ENCODE data around the gene TEP1. TPM values are rescaled to one million over a fixed set of nuclear protein-coding genes. Genes with fewer than 3 reads are reported as not detected.

TEP1 gene
- total RNA-seq, 4 donors from 2014 or later: 17.2 to 28.8 (median 22.9) TPM

DNA sequence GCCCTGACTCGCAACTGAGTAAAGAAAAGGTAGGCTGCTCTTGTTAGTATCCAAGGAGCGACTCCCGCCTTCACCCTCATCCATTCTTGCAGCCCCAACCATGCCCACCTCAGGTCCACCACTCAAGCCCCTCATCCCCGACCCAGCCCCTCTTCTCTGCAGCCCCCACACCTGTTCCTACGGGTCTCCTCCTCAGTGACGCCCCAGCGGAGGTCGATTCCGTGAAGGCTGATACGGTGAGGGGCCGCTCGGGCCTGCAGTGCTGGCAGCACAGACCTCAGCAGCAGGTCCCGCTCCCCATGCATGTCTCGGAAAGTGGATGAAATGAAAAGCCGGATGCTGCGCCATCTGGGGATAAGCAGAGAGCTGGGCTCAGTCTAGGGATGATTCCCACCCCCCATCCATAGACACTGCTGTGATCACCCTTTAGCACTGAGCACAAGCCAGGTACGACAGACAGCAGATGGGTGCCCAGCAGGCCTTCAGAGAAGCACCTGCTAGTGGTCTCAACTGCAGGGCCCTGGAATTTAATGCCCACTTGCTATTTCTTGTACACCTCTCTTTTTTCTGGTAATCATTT is 26.9 kb downstream of the TEP1 start:
- TF ChIP-seq POLR2A (IDR thresholded peaks at IDR 0.05; ENCODE audit: low read depth): no peak
- TF ChIP-seq, protein P1, sequence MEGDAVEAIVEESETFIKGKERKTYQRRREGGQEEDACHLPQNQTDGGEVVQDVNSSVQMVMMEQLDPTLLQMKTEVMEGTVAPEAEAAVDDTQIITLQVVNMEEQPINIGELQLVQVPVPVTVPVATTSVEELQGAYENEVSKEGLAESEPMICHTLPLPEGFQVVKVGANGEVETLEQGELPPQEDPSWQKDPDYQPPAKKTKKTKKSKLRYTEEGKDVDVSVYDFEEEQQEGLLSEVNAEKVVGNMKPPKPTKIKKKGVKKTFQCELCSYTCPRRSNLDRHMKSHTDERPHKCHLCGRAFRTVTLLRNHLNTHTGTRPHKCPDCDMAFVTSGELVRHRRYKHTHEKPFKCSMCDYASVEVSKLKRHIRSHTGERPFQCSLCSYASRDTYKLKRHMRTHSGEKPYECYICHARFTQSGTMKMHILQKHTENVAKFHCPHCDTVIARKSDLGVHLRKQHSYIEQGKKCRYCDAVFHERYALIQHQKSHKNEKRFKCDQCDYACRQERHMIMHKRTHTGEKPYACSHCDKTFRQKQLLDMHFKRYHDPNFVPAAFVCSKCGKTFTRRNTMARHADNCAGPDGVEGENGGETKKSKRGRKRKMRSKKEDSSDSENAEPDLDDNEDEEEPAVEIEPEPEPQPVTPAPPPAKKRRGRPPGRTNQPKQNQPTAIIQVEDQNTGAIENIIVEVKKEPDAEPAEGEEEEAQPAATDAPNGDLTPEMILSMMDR (IDR thresholded peaks at IDR 0.05): no peak
- no peaks in the 10 kb centered on the region for H3K4me1 ChIP-seq
- WGBS: 94% methylated on average over 17 of the region's 17 CpGs
- H3K36me3 ChIP-seq: peaks cover 96 to 100% (median 100%) of the 10 kb centered on the region in 4 donors
- no peak overlapping the region for H3K27ac ChIP-seq (replicated peaks in 1 of 4)
- H3K4me3 ChIP-seq: no peak overlapping the region
- no peak for DNase-seq (ENCODE audit: extremely low spot score)
- intact Hi-C loops (cut with DNase I): no loop called here
- H3K9me3 ChIP-seq: no peaks in the 10 kb centered on the region
- no peaks in the 10 kb centered on the region for H3K27me3 ChIP-seq

DNA sequence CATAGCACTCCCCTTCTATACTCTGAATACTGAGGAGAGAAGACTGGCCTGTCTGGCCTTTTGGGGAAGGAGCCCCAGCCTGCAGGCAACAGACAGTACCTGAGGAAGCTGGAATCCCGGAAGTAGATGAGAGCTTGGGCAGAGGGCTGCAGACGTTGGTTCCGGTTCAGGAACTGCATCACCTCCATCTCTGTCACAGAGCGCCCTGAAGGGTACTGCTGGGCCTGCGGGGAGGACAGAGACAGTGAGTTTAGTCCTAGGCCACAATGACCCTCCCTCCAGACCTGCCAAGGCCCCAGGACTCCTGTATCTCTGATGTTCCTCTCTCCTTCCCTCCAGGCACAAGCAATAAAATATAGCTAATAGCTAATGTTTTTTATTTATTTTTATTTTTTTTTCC is 28.4 kb downstream of the TEP1 start:
- 98% methylated on average over 5 of the region's 5 CpGs for WGBS
- H3K36me3 ChIP-seq: peaks cover 96 to 100% (median 100%) of the 10 kb centered on the region in 4 donors
- H3K4me3 ChIP-seq: no peak overlapping the region
- H3K27ac ChIP-seq (replicated peaks in 1 of 4): no peak overlapping the region
- no peak for DNase-seq (ENCODE audit: extremely low spot score)
- H3K27me3 ChIP-seq: no peaks in the 10 kb centered on the region
- H3K9me3 ChIP-seq: no peaks in the 10 kb centered on the region
- intact Hi-C loops (cut with DNase I): no loop called here
- H3K4me1 ChIP-seq: no peaks in the 10 kb centered on the region
- TF ChIP-seq EP300 (IDR thresholded peaks at IDR 0.05) (no peak), POLR2AphosphoS5 (IDR thresholded peaks at IDR 0.05) (no peak), POLR2A (IDR thresholded peaks at IDR 0.05; ENCODE audit: low read depth) (no peak)
- TF ChIP-seq, protein P1 (IDR thresholded peaks at IDR 0.05): no peak

DNA sequence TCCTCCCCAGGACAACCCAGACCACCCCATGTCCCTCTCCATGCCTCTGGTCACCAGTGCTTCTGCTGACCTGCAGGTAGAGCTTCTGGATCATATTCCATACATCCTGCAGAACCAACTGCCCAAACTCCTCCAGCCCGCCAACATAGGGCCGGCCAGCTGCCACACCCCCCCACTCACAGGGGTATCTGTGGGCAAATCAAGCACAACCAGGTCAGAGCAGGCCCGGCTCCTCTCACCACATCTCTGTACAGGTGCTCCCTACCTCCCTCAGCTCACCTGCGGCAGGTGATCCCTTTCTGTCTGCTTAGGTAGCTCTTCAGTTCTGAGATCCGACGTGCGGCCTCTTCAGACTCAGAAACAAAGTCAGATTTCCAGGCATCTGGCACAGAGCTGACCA is 29.0 kb downstream of the TEP1 start:
- 96% methylated on average over 7 of the region's 7 CpGs for WGBS
- intact Hi-C loops (cut with DNase I): no loop called here
- TF ChIP-seq POLR2AphosphoS5 (IDR thresholded peaks at IDR 0.05) (no peak), EP300 (IDR thresholded peaks at IDR 0.05) (no peak), POLR2A (IDR thresholded peaks at IDR 0.05; ENCODE audit: low read depth) (no peak)
- TF ChIP-seq, protein P1 (IDR thresholded peaks at IDR 0.05): no peak
- Histone ChIP-seq H3K9me3 (no peaks in the 10 kb centered on the region), H3K4me3 (no peak overlapping the region), H3K36me3 (peaks cover 96 to 100% (median 100%) of the 10 kb centered on the region in 4 donors), H3K27me3 (no peaks in the 10 kb centered on the region), H3K27ac (replicated peaks in 1 of 4) (no peak overlapping the region), H3K4me1 (no peaks in the 10 kb centered on the region)
- DNase-seq (ENCODE audit: extremely low spot score): no peak

DNA sequence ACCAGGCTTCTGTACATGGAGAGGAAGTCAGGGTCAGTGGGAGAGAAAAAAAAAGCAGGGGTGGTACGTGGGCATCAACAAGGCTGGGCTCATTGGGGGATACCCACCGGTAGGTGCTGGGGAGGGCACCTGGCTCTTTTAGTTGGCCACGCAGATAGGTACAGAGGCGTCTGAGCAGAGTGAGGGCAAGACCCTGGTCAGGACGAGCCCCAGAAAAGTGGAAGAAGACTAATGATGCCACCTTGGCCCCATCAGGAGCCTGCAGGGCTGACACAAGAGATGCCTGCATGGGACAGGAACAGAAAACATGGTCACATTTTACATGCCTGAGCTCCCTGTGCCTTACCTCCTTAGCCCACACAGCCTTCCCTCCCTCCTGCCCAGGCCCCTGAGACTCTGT is 29.7 kb downstream of the TEP1 start:
- no peak overlapping the region for H3K27ac ChIP-seq (replicated peaks in 1 of 4)
- no peak for TF ChIP-seq POLR2AphosphoS5 (IDR thresholded peaks at IDR 0.05)
- no peak for TF ChIP-seq POLR2A (IDR thresholded peaks at IDR 0.05; ENCODE audit: low read depth)
- TF ChIP-seq, protein P1 (IDR thresholded peaks at IDR 0.05): no peak
- TF ChIP-seq EP300 (IDR thresholded peaks at IDR 0.05): no peak
- intact Hi-C loops (cut with DNase I): no loop called here
- H3K36me3 ChIP-seq: peaks cover 96 to 100% (median 100%) of the 10 kb centered on the region in 4 donors
- H3K27me3 ChIP-seq: no peaks in the 10 kb centered on the region
- H3K4me1 ChIP-seq: no peaks in the 10 kb centered on the region
- H3K9me3 ChIP-seq: no peaks in the 10 kb centered on the region
- DNase-seq (ENCODE audit: extremely low spot score): no peak
- H3K4me3 ChIP-seq: no peak overlapping the region
- 88% methylated on average over 5 of the region's 5 CpGs for WGBS

DNA sequence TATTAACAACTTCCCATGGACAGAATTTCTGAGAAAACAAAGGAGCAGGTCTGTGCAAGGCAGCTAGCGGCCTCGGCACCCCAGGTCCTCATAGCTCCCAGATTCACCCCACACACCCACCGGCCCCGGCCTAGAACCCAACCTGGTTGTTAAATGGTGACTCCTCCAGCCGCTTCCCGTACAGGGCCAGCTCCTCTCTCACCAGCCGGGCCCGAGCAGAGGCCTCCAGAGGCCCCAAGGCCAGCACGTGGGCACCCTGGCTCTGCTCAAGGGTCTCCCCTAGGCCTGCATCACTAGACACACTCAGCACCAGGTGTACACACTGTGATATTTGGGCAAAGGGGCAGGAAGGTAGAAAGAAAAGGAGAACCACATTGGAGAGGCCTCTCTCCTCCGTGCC is 30.3 kb downstream of the TEP1 start:
- Histone ChIP-seq H3K9me3 (no peaks in the 10 kb centered on the region), H3K4me1 (no peaks in the 10 kb centered on the region), H3K27me3 (no peaks in the 10 kb centered on the region), H3K27ac (replicated peaks in 1 of 4) (no peak overlapping the region), H3K4me3 (no peak overlapping the region), H3K36me3 (peaks cover 96 to 100% (median 100%) of the 10 kb centered on the region in 4 donors)
- WGBS: 95% methylated on average over 6 of the region's 10 CpGs
- no peak for DNase-seq (ENCODE audit: extremely low spot score)
- TF ChIP-seq, protein P1 (IDR thresholded peaks at IDR 0.05): no peak
- no peak for TF ChIP-seq POLR2A (IDR thresholded peaks at IDR 0.05; ENCODE audit: low read depth)
- no peak for TF ChIP-seq POLR2AphosphoS5 (IDR thresholded peaks at IDR 0.05)
- TF ChIP-seq EP300 (IDR thresholded peaks at IDR 0.05): no peak
- intact Hi-C loops (cut with DNase I): no loop called here

All from esophagus muscularis mucosa (tissue), 4 donors.